Embryonic facial prominence (tissue), 1 donor: ENCODE data around the gene E2F7.
"Not testable (repeated sequence)": the region's sequence is repeated elsewhere in the genome, so short reads cannot be mapped to it uniquely, and the experiment has no call there.

Experiments used
- DNase-seq: peaks from one replicate; pipeline ENCODE4 v3.0.0-alpha.2; 2016; ENCODE audit errors: extremely low spot score

Gene E2F7

GRCh38 chr12:77065361-77066204, at the start of gene E2F7:
Gene E2F7 (minus strand): TSS chr12:77065569. CDS start chr12:77064635, 934 bp downstream.
- DNase-seq = peak; percentile 74

GRCh38 chr12:77113971-77114370, 48.6 kb upstream of the E2F7 start:
- DNase-seq = no peak

- DNase-seq = no peak
These were observed 43.3 kb upstream of the E2F7 start for GRCh38 chr12:77108707-77109106.

GRCh38 chr12:77107121-77107520, 41.8 kb upstream of the E2F7 start:
- no peak for DNase-seq

GRCh38 chr12:77104792-77105191, 39.4 kb upstream of the E2F7 start:
- DNase-seq = no peak

- no peak for DNase-seq
These were observed 38.9 kb upstream of the E2F7 start for GRCh38 chr12:77104286-77104685.

GRCh38 chr12:77102691-77103090, 37.3 kb upstream of the E2F7 start:
- no peak for DNase-seq

GRCh38 chr12:77102123-77102522, 36.8 kb upstream of the E2F7 start:
- DNase-seq = no peak

- no peak for DNase-seq
These were observed 34.4 kb upstream of the E2F7 start for GRCh38 chr12:77099799-77100198.

- no peak for DNase-seq
These were observed 32.5 kb upstream of the E2F7 start for GRCh38 chr12:77097846-77098245.

- DNase-seq = not testable (repeated sequence)
These were observed 26.9 kb upstream of the E2F7 start for GRCh38 chr12:77092227-77092626.

GRCh38 chr12:77089686-77090220, 24.4 kb upstream of the E2F7 start:
- DNase-seq = no peak

GRCh38 chr12:77087427-77087826, 22.1 kb upstream of the E2F7 start:
- DNase-seq = no peak

- DNase-seq = no peak
These were observed 16.7 kb upstream of the E2F7 start for GRCh38 chr12:77082021-77082420.

GRCh38 chr12:77079631-77080030, 14.3 kb upstream of the E2F7 start:
- DNase-seq = no peak

- no peak for DNase-seq
These were observed 12.9 kb upstream of the E2F7 start for GRCh38 chr12:77078231-77078630.

GRCh38 chr12:77076886-77077285, 11.5 kb upstream of the E2F7 start:
- DNase-seq = no peak

GRCh38 chr12:77073894-77074293, 8.5 kb upstream of the E2F7 start:
- not testable (repeated sequence) for DNase-seq

- DNase-seq = no peak
These were observed 7.6 kb upstream of the E2F7 start for GRCh38 chr12:77072833-77073495.

GRCh38 chr12:77070800-77071449, 5.6 kb upstream of the E2F7 start:
- no peak for DNase-seq

GRCh38 chr12:77070382-77070781, 5.0 kb upstream of the E2F7 start:
- DNase-seq = no peak

GRCh38 chr12:77064896-77065360, 441 bp downstream of the E2F7 start:
- DNase-seq = no peak
